Measurements from ENCODE around the gene MRPL58.
"Not testable (repeated sequence)": the region's sequence is repeated elsewhere in the genome, so short reads cannot be mapped to it uniquely, and the experiment has no call there.

The MRPL58 gene

DNA sequence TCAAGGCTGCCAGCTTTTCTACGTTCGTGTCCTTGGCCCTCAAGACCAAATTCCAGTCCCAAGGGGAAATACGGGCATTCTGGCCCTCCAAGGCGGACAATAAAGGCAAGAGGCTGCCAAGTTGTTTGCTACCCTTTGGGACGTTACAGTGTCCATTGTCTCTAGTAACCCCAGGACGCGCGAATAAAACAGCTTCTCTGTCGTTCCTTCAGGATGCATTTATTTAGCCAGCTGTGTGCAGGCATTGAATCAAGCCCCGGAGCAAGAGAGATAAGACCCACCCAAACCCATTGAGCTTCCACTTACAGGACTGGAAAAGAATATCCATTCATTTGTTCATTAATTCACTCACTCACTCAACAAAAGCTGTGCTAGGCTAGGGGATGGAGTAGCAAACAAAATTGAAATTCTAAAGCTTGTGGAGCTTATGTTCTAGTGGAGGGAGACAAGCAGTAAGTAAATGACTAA is 656 bp downstream of the MRPL58 start:
- no peak for DNase-seq (ENCODE audit: low spot score)

DNA sequence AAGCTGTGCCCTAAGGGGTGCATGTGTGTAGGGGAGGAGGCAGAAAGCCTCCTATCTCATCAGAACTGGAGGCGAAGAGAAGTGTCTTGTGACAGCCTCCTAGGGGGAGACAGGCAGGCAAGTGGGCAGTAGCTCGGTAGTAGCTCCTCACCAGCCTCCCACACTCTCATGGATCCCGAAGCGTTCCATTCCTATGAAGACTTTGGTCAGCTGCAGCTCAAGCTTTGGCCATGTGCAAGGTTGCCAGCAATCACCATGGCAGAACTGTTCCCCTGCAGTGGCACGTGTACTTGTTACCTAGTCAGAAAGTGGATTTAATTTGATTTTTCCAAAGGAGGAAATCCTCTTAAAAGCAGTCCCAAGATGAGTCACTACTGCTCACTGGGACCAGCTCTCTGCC is 6.7 kb downstream of the MRPL58 start:
- DNase-seq (ENCODE audit: low spot score), result no peak

DNA sequence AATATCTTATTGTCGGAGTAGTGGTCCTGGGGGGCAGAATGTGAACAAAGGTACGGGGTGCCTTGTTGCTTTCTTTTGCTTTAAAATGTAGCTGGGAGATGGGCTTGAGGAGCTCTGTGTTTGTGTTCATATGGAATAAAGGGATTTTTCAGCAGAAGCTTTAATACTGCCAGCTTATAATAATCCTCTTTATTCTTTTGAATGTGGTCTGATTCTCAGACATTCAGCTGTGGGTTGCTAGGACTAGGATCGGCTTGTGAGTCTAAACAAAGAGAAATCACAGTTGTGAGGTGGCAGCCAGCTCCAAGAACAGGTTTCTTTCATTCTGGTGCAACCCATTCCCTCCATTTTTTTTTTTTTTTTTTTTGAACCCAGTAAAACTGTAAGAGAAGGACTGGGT is 7.2 kb downstream of the MRPL58 start:
- DNase-seq (ENCODE audit: low spot score), result no peak

DNA sequence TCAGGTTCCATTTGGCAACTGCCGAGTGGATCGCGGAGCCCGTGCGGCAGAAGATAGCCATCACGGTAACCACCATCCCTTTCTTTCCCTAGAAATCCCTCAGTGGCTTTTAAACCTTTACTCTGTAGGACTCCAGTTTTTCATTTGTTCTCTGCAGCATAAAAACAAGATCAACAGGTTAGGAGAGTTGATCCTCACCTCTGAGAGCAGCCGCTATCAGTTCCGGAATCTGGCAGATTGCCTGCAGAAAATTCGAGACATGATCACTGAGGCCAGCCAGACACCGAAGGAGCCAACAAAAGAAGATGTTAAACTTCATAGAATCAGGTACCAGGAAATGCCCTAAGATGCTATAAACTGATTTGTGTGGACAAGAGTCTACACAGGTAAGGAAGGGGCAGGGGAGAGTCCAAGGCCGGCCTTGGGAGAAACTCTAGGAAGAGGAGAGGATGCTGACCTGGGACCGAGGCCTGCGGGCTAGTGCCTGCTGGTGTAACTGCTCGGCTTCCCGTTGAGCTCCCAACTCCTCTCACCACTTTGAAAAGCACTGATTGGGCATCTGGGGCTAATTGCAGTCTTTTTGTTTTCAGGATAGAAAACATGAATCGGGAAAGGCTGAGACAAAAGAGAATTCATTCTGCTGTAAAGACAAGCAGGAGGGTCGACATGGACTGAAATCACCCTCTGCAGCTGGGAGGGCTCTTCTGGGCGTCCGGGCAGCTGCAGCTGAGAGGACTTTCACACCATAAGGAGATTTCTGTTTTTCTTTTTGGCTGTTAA is 8.1 kb downstream of the MRPL58 start:
- DNase-seq (ENCODE audit: low spot score), result no peak

DNA sequence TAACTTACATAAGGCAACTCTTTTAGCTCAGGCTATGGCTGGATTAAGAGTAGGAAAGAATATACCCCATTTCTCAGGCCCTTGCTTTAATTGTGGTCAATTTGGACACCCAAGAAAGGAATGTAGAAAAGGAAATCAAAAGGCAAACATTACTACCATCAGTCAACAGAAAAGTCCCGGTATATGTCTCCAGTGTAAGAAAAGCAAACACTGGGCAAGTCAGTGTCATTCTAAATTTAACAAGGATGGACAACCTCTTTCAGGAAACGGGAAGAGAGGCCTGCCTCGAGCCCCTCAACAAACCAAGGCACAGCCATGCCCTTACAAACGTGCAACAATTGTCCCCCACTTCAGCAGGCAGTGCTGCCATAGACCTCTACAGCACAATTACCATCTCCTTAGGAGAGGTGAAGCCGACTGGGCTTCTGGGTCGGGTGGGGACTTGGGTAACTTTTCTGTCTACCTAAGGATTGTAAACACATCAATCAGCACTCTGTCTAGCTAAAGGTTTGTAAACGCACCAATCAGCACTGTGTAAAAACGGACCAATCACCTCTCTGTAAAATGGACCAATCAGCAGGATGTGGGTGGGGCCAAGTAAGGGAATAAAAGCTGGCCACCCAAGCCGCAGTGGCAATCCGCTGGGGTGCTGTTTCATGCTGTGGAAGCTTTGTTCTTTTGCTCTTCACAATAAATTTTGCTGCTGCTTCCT is 12.4 kb downstream of the MRPL58 start:
- DNase-seq (ENCODE audit: low spot score), result no peak

DNA sequence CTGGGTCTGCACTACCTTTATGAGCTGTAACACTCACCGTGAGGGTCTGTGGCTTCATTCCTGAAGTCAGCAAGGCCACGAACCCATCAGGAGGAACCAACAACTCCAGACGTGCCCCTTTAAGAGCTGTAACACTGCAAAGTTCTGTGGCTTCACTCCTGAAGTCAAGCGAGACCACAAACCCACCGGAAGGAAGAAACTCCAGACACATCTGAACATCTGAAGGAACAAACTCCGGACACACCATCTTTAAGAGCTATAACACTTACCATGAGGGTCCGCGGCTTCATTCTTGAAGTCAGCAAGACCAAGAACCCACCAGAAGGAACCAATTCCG is 12.9 kb downstream of the MRPL58 start:
- DNase-seq (ENCODE audit: low spot score), result not testable (repeated sequence)

DNA sequence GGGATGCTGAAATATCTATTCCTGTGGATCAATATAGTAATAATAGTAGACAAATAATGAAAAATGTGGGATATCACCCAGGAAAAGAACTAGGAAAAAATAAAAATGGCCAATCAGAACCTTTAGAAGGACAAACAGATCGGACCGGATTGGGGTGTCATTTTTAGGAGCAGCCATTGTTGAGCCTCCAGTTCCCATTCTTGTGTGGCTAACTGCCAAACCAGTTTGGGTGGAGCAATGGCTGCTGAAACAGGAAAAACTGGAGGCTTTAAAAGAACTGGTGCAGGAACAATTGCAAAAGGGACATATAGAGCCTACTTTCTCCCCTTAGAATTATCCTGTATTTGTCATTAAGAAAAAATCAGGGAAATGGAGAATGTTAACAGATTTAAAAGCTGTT is 14.2 kb downstream of the MRPL58 start:
- DNase-seq (ENCODE audit: low spot score), result not testable (repeated sequence)

DNA sequence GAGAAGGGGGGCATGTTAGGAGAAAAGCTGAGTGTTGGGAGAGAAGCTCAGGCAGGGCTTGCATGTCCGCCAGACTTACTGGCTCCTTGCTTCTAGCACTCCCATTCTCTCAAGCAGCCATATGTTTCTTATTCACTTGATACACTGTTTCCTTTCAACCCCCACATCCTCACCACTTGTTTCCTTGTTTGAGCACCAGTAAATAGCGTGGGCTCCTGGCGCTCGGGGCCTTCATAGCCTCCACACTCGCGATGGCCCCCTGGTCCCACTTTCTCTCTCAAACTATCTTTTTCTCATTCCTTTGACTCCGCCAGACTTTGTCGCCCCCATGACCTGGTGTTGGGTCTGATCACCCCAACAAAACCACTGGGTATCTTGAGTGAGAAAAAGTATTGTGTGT is 17.7 kb downstream of the MRPL58 start:
- no peak for DNase-seq (ENCODE audit: low spot score)

DNA sequence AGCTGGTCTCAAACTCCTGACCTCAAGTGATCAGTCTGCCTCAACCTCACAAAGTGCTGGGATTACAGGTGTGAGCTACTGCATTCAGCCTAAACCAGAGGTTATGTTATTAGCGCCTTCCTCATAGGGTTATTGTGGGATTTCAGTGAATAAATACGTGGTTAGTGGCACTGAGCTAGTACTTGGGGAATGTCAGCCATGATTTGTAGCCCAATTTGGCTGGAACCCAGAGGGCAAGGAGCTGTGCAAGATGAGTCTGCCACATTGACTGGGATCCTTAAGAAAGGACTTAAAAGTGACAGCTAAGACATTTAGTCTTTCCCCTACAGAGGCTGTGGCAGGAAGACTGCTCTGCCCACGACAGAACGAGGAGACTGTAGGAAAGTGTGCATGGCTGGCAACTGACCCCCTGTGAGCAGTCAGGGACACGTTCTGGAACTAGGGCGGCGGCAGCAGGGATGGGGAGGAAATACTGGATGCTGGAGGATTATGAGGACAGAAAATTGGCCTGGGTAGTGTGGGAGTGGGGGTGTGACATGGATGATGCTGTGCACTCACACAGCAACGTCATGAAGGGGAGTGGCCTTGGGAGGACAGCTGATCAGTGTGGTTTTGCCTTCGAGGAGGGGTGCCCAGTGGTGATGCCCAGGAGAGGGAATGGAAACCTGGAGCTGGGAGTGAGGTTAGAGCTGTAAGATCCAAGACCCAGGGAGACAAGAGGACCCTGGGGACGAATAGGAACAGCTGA is 19.7 kb downstream of the MRPL58 start:
- DNase-seq (ENCODE audit: low spot score), result peak; percentile 6

DNA sequence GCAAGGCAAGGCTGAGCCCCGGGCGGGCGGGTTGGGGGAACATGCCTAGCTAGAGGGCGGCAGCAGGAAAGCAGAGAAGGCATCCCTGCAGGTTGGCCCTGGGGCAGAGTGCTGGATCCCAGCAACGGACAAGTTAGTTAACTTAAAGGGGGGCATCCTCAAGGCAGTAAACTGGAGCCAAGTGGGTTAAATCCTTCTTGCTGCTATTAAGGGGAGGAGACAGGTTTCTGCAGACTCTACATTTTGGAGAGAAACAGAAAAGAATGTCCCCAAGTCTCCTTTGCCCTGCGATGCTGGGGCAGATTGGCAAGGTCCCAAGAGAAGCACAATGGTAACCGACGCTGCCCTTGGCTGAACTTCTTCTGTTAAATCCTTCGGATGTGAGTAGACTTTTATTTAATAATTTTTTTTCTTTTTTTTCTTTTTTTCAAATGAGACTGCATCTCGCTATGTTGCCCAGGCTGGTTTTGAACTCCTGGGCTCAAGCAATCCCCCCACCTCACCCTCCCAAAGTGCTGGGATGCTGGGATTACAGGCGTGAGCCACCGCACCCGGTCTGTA is 20.3 kb downstream of the MRPL58 start:
- no peak for DNase-seq (ENCODE audit: low spot score)

DNA sequence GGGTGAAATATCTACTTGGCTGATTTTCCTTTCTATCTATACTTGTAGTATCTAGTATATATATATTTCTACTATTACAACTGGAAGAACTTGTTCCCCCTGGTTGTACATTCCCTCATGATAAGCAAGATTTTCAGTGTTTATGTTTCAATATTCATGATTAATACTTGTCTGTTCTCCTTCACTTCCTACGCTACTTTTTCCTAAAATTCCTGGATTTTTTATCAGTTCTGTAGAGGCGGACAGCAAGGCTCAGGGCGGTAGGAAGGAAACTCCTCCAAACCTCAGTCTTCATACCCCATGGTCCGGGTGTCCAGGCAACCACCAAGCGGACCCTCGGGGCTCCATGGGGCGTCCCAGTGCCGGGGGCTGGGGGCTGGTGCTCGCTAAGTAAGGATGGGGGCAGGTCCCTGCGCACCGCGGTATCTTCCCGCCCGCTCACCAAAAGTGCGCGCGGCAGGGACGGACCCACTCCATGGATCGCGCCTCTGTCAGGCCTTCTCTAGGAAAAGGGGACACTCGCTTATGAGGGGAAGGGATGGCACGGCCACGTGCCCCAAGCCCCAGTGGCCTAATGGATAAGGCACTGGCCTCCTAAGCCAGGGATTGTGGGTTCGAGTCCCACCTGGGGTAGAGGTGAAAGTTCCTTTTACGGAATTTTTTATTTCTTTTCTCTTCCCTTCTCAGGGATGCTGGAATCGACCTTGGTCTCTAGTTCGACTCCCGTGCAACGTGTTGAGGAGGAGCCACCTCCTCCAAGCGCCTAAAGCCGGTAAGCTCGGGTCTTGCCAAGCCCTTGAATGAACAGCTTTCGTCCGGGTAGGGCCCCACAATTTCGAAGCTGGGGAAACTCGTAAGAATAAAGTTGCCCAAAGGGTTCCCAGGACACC is 21.1 kb downstream of the MRPL58 start:
- DNase-seq (ENCODE audit: low spot score), result peak; percentile 89

DNA sequence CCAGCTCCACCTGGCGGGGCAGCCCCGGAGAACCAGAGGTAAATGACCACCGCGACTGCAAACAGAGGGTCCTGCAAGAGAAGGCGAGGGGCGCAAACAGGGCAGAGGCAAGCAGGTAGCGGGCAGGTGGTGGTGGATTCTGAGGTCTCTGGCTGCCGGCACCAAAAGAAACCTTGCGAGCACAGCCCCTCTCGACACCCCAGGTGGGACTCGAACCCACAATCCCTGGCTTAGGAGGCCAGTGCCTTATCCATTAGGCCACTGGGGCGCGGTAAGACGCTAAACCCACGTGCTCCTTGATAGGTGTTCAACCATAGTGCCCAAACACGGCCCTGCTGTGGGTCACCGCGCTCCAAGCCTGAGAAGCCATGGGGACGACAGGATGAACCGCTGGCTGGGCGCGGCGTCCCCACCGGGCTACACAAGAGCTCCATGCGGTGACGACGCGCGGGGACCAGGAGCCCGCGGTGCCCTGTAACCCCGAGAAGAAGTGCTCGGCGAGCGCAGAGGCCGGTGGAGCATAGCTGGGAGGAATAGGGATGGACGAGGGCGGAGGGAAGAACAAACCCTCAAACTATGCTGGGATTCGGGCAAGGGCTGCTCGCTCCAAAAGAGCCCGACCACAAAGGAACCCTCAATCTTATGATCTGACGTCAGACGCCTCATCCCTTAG is 21.9 kb downstream of the MRPL58 start:
- DNase-seq (ENCODE audit: low spot score), result peak; percentile 87

DNA sequence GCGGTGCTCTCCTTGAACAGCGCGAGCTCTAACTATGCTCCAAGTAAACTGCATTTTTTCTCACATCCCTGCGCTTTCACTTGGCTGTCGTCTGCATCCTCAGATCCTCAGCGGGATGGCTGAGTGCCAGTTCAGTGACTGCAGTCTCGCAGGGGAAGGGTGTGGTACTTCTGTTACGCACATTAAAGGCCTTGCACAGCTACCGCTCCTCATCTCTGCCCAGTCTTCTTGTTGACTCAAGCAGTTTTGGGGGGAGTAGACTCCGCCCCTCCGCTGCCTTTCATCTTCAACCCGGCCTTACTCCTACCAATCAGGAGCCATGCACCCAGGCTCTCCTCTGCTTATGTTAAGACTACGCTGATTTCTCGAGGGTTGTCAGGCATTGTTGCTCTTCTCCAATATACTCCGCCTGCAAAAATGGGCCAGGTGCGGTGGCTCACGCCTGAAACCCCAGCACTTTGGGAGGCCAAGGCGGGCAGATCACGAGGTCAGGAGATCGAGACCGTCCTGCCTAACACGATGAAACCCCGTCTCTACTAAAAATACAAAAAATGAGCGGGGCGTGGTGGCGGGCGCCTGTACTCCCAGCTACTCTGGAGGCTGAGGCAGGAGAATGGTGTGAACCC is 24.3 kb downstream of the MRPL58 start:
- DNase-seq (ENCODE audit: low spot score), result peak; percentile 93

DNA sequence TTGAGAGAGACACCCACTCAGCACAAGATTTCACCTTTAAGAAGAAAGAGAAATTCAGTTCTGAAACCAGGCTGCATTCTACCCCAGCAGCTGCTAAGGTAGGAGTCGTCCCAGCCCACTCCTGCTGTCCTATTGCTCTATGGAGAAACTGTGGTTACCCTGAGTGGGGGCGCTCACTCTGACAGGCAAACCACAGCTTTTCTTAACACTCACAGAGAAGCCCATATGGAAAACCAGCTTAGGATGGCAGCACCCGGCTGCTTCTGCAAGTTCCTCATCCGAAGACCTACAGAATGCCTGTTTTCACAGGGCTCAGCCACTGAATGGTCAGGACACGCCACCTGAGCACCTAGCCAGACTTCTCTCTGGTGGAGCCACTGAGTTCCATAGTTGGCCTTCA is 26.8 kb downstream of the MRPL58 start:
- no peak for DNase-seq (ENCODE audit: low spot score)

DNA sequence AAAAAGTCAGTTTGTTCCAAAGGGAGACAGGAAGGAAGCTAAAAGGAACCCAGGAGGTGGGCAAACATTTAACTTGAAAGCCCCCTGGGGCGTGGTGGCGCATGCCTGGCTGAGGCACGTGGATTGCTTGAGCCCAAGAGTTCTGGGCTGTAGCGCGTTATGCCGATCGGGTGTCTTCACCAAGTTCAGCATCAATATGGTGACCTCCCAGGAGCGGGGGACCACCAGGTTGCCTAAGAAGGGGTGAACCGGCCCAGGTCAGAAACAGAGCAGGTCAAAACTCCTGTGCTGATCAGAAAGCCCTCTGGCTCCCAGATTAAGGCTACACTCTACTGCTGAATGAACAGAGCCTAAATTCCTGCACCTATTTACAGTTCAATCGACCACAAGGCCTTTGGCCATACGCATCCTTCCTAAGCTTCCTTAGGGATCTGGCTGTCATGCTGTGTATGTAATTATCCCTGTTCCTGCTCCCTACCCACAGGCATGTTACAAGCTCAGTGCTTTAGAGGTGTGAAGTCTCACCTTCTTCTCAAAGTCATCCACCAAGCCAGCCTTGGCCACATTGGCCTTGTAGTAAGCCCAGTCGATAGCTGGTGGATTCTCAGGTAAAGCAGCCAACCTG is 29.3 kb downstream of the MRPL58 start:
- no peak for DNase-seq (ENCODE audit: low spot score)

DNA sequence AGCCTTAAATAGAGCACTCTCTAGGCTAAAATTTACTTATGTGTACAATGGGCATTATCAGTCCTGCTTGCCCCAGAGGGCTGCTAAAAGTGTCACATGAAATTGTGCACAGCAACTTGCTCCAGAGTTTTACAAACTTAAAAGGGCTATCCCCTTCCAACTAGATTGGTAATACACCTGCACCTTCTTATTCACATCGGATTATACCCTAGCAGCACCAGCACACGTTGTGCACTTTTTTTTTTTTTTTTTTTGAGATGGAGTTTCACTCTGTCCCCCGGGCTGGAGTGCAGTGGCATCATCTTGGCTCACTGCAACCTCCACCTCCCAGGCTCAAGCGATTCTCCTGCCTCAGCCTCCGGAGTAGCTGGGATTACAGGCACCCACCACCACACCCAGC is 31.3 kb downstream of the MRPL58 start:
- not testable (repeated sequence) for DNase-seq (ENCODE audit: low spot score)

DNA sequence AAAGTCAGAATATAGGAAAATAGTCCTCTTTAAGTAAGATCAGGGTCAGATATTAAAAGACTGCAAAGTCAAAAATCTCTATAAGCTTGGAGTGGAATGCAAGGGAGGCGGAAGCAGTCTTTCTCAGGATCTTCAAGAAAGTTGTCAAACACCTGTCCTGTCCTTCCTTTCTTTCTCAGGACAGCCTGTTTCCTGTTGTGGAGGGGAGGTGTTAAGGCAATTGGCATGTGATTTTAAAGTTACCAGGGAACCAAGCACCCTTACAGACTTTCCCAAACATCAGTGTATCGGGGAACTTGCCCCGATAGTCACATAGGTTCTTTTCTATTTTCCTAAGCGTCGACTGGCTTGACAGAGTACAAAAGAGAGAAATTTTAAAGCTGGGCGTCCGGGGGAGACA is 32.2 kb downstream of the MRPL58 start:
- DNase-seq (ENCODE audit: low spot score), result no peak

DNA sequence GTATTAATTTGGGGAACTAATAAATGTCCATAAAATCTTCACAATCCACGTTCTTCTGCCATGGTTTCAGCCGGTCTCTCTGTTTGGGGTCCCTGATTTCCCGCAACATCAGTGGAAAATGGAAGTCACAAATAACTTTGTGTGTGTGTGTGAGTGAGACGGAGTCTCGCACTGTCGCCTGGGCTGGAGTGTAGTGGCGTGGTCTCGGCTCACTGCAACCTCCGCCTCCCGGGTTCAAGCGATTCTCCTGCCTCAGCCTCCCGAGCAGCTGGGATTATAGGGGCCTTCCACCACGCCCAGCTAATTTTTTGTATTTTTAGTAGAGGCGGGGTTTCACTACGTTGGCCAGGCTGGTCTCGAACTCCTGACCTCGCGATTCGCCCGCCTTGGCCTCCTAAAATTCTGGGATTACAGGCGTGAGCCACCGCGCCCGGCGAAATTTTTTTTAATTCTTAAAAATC is 33.5 kb downstream of the MRPL58 start:
- DNase-seq (ENCODE audit: low spot score), result not testable (repeated sequence)

DNA sequence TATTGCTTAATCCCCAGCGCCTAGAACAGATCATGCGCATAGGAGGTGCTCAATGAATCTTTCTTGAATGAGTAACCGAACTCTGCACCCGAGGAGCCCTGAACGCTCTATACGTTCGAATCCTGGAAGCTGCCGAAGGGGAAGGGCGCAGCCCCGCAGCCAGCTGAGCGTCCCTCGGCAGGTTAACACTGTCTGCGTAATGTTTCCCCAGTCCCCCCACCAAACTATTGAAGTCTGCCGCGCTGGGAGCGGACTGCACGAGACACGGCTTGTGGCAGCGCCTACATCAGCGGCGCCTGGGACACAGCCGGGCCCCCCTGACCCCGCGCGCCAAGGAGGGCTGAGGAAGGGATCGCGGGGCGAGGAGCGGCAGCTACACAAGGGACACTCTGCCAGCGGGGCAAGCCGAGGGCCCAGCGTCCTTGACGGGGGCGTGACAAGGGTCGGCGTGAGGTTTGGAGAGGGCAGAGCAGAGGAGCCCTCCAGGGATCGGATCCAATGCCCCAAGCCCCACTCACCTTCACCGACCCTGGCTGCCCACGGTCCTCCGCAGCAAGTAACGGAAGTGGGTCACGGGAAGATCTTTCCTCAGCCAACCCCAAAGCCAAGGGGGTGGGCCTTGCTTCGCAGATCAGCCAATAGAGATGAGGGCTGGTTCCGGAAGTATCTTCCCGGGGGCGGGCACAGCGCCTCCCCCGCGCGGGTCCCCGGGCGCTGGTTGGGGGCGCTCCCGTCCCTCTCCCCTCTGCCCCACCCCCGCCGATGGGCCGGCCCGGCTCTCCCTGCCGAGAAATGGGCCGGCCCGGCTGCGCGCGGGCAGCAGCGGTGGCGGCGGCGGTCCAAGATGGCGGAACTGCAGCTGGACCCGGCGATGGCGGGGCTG is 34.2 kb downstream of the MRPL58 start, which contains the start of the genes ATP5PD and KCTD2:
ATP5PD (minus strand) TSS at position 563 of the 883 bp plus-strand sequence. CDS start 4,319 bp downstream, outside the sequence.
KCTD2 (plus strand) TSS at position 819 of the 883 bp plus-strand sequence; CDS start at position 845, 26 bp downstream.
- peak; percentile 94 for DNase-seq (ENCODE audit: low spot score)
